Esophagus muscularis mucosa (tissue), 4 donors: ENCODE results near the gene PHOSPHO2. TPM values are rescaled to one million over a fixed set of nuclear protein-coding genes. Genes with fewer than 3 reads are reported as not detected.

Source experiments
- DNase-seq: peaks from one replicate; pipeline ENCODE4 v3.0.0-alpha.2; 2017; ENCODE audit errors: extremely low spot score
- H3K27ac ChIP-seq, 4 donors: fragments of 200-600 bp; sonication (generic); replicated peaks in 1 of 4; 1 replicate in 3 of 4; 2 replicates in 1 of 4; pipeline ENCODE4 v1.5.1; 2016 to 2019; ENCODE audit warnings: mild to moderate bottlenecking in 1 of 4
- H3K27me3 ChIP-seq, 4 donors: fragments of 200-600 bp; sonication (generic); one replicate each; pipeline versions ENCODE4 v1.5.1 to v1.6.0; 2016 to 2019
- H3K36me3 ChIP-seq, 4 donors: fragments of 200-600 bp; sonication (generic); one replicate each; pipeline ENCODE4 v1.5.1; 2016 to 2019
- H3K4me1 ChIP-seq, 4 donors: fragments of 200-600 bp; sonication (generic); one replicate each; pipeline ENCODE4 v1.5.1; 2016 to 2019
- H3K4me3 ChIP-seq, 4 donors: fragments of 200-600 bp; sonication (generic); 1 replicate in 2 of 4; 2 replicates in 2 of 4; pipeline ENCODE4 v1.5.1; 2016 to 2019; ENCODE audit warnings: mild to moderate bottlenecking in 4 of 4, moderate library complexity in 1 of 4
- H3K9me3 ChIP-seq, 4 donors: fragments of 200-600 bp; sonication (generic); 1 replicate in 3 of 4; 2 replicates in 1 of 4; pipeline ENCODE4 v1.5.1; 2016 to 2019
- CTCF ChIP-seq, 3 experiments: fragments of 200-600 bp in 2 of 3; fragments of 450-650 bp in 1 of 3; sonication (generic) in 2 of 3; IDR thresholded peaks; one replicate each; pipeline ENCODE4 v1.5.1; 2017 to 2019; ENCODE audit warnings: antibody characterized with exemption in 3 of 3, mild to moderate bottlenecking in 2 of 3, moderate library complexity in 1 of 3
- EP300 ChIP-seq: sonication (generic); formaldehyde crosslinking; IDR thresholded peaks from one replicate; pipeline ENCODE4 v1.6.1; 2017; ENCODE audit warnings: antibody characterized with exemption
- POLR2A ChIP-seq: fragments of 450-650 bp; IDR thresholded peaks from one replicate; pipeline ENCODE4 v1.6.1; 2017; ENCODE audit warnings: antibody characterized with exemption, moderate library complexity, mild to moderate bottlenecking, low read depth
- POLR2AphosphoS5 ChIP-seq, 2 donors: sonication (generic); formaldehyde crosslinking; IDR thresholded peaks; one replicate each; pipeline ENCODE4 v1.6.1; 2017; ENCODE audit warnings: antibody characterized with exemption in 2 of 2
- WGBS: methylation state at CpG from one replicate; pipeline ENCODE4 v1.1.5; 2018; 5-methylcytosine and 5-hydroxymethylcytosine counted together
- intact Hi-C: fragments of 100-400 bp; cut with DNase I; formaldehyde crosslinking; loops from one replicate; pipeline ENCODE4 v1.15.1; 2023
- total RNA-seq, 4 donors: library from RNA; depleted of rRNA; stranded (reverse); fragments of >200 nt; gene quantifications; one replicate each; pipeline versions ENCODE4 v1.1.0 to v1.2.1, GENCODE V29; 2016

Gene PHOSPHO2
- total RNA-seq, 4 donors from 2014 or later: 3.3 to 18.7 (median 6.6) TPM

GRCh38 chr2:169709981-169710380, 15.7 kb downstream of the PHOSPHO2 start:
- no peak for TF ChIP-seq POLR2AphosphoS5 (IDR thresholded peaks at IDR 0.05)
- no peak for TF ChIP-seq EP300
- no peak for TF ChIP-seq POLR2A
- TF ChIP-seq CTCF (IDR thresholded peaks at IDR 0.05): no peak
- Histone ChIP-seq H3K27ac (no peak overlapping the region), H3K27me3 (no peaks in the 10 kb centered on the region), H3K4me1 (peaks cover 0 to 8% (median 5%) of the 10 kb centered on the region in 4 donors), H3K9me3 (no peaks in the 10 kb centered on the region), H3K4me3 (no peak overlapping the region), H3K36me3 (no peaks in the 10 kb centered on the region)
- WGBS: 89% methylated on average over 1 of the region's 1 CpG
- DNase-seq: no peak
- intact Hi-C loops: no loop called here

- H3K4me1 ChIP-seq: peaks cover 17 to 27% (median 24%) of the 10 kb centered on the region in 4 donors
- intact Hi-C loops: no loop called here
- no peaks in the 10 kb centered on the region for H3K36me3 ChIP-seq
- no peak for TF ChIP-seq CTCF (IDR thresholded peaks at IDR 0.05)
- no peak for TF ChIP-seq POLR2A
- TF ChIP-seq POLR2AphosphoS5 (IDR thresholded peaks at IDR 0.05): no peak
- no peak for TF ChIP-seq EP300
- no peak for DNase-seq
- 84% methylated on average over 6 of the region's 7 CpGs for WGBS
- no peak overlapping the region for H3K27ac ChIP-seq
- H3K27me3 ChIP-seq: no peaks in the 10 kb centered on the region
- no peaks in the 10 kb centered on the region for H3K9me3 ChIP-seq
- H3K4me3 ChIP-seq: no peak overlapping the region
Observed at GRCh38 chr2:169711751-169712509, 17.7 kb downstream of the PHOSPHO2 start.

DNA sequence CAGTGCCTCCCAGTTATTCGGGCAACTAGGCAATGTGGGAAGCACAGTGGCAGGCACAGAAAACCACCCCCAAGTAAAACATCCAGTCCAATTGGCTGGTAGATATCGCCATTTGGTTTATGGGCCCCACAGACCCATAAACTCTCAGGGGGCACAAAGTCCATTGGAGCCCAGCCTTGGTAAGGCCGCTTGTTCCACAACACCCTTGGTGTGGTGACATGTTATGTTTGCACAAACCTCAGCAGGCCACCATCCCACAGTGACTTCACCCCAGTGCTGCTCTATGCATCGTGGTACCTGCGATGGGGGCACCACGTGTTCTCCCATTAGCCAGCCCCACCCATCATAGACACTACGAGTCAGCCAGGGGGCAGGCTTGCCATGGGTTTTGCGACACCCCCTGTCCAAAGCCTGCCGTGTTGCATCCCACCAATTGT, 18.5 kb downstream of the PHOSPHO2 start:
- H3K4me3 ChIP-seq: no peak overlapping the region
- H3K9me3 ChIP-seq: no peaks in the 10 kb centered on the region
- DNase-seq: no peak
- H3K27me3 ChIP-seq: no peaks in the 10 kb centered on the region
- H3K27ac ChIP-seq: no peak overlapping the region
- WGBS: 74% methylated on average over 3 of the region's 9 CpGs
- H3K4me1 ChIP-seq: peaks cover 22 to 31% (median 27%) of the 10 kb centered on the region in 4 donors
- no peaks in the 10 kb centered on the region for H3K36me3 ChIP-seq
- intact Hi-C loops: no loop called here
- TF ChIP-seq POLR2A: no peak
- TF ChIP-seq EP300: no peak
- no peak for TF ChIP-seq CTCF (IDR thresholded peaks at IDR 0.05)
- no peak for TF ChIP-seq POLR2AphosphoS5 (IDR thresholded peaks at IDR 0.05)

GRCh38 chr2:169713331-169713730, 19.1 kb downstream of the PHOSPHO2 start:
- no peak overlapping the region for H3K27ac ChIP-seq
- no peaks in the 10 kb centered on the region for H3K27me3 ChIP-seq
- 100% methylated on average over 3 of the region's 3 CpGs for WGBS
- H3K4me3 ChIP-seq: no peak overlapping the region
- no peak for DNase-seq
- TF ChIP-seq POLR2AphosphoS5 (IDR thresholded peaks at IDR 0.05) (no peak), EP300 (no peak), CTCF (IDR thresholded peaks at IDR 0.05) (no peak), POLR2A (no peak)
- H3K36me3 ChIP-seq: no peaks in the 10 kb centered on the region
- no peaks in the 10 kb centered on the region for H3K9me3 ChIP-seq
- intact Hi-C loops: no loop called here
- H3K4me1 ChIP-seq: peaks cover 22 to 31% (median 27%) of the 10 kb centered on the region in 4 donors

GRCh38 chr2:169714699-169715098, 20.4 kb downstream of the PHOSPHO2 start:
- Histone ChIP-seq H3K9me3 (no peaks in the 10 kb centered on the region), H3K4me1 (peaks cover 22 to 31% (median 27%) of the 10 kb centered on the region in 4 donors), H3K36me3 (no peaks in the 10 kb centered on the region), H3K4me3 (peak overlapping the region in 1 of 4 donors; percentile 36), H3K27ac (no peak overlapping the region), H3K27me3 (no peaks in the 10 kb centered on the region)
- TF ChIP-seq POLR2A (no peak), EP300 (no peak), POLR2AphosphoS5 (IDR thresholded peaks at IDR 0.05) (no peak), CTCF (IDR thresholded peaks at IDR 0.05) (no peak)
- intact Hi-C loops: no loop called here
- no peak for DNase-seq
- WGBS: 88% methylated on average over 6 of the region's 6 CpGs
